Measurements from ENCODE around the gene P2RX1.
"Not testable (repeated sequence)": the region's sequence is repeated elsewhere in the genome, so short reads cannot be mapped to it uniquely, and the experiment has no call there.

Gene P2RX1

GRCh38 chr17:3857261-3858105, 58.8 kb downstream of the P2RX1 start:
- no peak for DNase-seq (ENCODE audit: low spot score)

DNA sequence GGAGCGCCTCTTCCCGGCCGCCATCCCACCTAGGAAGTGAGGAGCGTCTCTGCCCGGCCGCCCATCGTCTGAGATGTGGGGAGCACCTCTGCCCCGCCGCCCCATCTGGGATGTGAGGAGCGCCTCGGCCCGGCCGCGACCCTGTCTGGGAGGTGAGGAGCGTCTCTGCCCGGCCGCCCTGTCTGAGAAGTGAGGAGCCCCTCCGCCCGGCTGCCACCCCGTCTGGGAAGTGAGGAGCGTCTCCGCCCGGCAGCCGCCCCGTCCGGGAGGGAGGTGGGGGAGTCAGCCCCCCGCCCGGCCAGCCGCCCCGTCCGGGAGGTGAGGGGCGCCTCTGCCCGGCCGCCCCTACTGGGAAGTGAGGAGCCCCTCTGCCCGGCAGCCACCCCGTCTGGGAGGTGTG, 62.1 kb downstream of the P2RX1 start:
- DNase-seq (ENCODE audit: low spot score), result not testable (repeated sequence)

GRCh38 chr17:3852561-3852960, 63.7 kb downstream of the P2RX1 start:
- DNase-seq (ENCODE audit: low spot score), result no peak

DNA sequence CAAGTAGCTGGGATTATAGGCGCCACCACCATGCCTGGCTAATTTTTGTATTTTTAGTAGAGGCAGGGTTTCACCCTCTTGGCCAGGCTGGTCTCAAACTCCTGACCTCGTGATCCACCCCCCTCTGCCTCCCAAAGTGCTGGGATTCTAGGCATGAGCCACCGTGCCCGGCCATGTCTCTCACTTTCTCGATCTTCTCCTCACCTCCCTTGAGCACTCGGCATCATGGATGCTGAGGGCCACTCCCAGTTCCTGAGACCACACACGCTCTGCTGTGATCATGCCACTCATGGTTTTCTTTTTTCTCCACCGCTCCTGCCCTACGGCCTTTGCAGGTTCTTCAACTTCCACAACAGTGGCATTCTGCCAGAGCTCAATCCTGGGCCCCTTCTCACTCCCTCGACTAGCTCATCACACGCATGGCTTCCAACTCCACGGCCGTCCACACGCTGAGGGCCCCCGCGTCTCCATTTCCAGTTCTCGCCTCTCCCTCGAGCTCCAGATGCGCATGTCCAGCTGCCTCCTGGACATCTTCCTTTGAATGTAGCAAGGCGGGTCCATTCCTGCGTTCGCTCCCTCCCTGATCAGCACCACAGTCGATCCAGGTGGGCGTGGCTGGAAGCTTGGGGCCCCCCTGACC, 64.7 kb downstream of the P2RX1 start:
- DNase-seq (ENCODE audit: low spot score), result no peak

DNA sequence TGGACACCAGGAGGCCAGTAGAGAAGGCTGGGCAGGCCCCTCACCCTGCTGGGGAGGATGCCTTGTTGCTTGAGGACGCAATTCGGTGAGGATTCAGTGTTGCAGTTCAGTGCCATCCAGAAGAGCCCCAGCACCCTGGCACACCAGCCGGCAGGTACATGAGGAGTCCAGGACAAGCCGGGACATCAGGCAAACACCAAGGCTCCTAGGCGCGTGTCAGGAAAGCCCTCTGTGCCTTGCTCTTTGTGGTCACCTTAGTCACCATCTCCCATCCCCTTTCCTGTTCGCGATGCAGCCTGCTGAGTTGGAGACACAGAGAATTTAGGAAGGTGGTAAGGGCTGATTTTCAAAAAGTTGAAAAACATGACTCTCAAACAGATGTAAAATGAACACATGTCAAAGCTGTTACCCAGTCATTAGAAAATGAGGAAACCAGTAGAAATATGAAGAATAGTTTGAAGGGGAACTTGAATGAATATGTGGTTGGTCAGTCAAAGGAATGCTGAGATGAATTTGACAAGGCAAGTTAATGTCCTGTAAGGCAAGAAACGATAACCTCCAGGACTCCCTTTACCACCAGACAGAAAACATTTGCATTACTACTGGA, 67.9 kb downstream of the P2RX1 start:
- no peak for DNase-seq (ENCODE audit: low spot score)

DNA sequence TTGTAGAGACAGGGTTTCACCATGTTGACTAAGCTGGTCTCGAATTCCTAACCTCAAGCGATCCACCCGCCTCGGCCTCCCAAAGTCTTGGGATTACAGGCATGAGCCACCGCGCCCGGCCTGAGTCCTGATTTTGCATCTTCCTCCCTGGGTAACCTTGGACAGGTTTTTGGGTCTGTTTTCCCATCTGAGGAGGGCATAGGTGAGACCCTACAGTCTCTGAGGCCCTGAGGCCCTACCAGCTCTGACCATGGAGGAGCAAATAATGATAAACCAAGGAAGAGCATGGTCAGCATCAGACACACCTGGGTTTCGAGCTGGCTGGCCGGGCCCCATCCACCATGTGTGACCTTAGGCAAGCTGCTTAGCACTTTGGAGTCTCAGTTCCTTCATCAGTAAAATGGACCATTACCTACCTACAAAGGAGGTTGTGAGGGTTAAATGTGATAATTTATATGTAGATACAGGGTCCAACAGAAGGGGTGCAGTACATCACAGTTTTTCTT, 69.0 kb downstream of the P2RX1 start:
- no peak for DNase-seq (ENCODE audit: low spot score)

All from kidney capillary endothelial cell (primary cell).